GM21825 (cell line): ENCODE results near the gene SOX15.

Experiments
- ATAC-seq: cut with Tn5 transposase; IDR thresholded peaks from one replicate; pipeline ENCODE4 v1.9.1; 2021; ENCODE audit warnings: mild to moderate bottlenecking, moderate library complexity; ENCODE audit not compliant: unreplicated experiment

SOX15 gene

GRCh38 chr17:7559320-7560171 lies 30.3 kb downstream of the SOX15 start:
- ATAC-seq = no peak

- no peak for ATAC-seq
These were observed 31.2 kb downstream of the SOX15 start, which contains the start of gene TNFSF13 for GRCh38 chr17:7558544-7559319. TNFSF13 (plus strand) TSS chr17:7558750; CDS start chr17:7559040, 290 bp downstream.

GRCh38 chr17:7557775-7558543 lies 31.9 kb downstream of the SOX15 start:
- ATAC-seq = no peak

- no peak for ATAC-seq
These were observed 32.6 kb downstream of the SOX15 start for GRCh38 chr17:7557147-7557764.

GRCh38 chr17:7556627-7557026 lies 33.3 kb downstream of the SOX15 start:
- no peak for ATAC-seq

GRCh38 chr17:7555320-7555948 lies 34.5 kb downstream of the SOX15 start:
- no peak for ATAC-seq

- ATAC-seq = no peak
These were observed 36.5 kb downstream of the SOX15 start for GRCh38 chr17:7553356-7553755.

- peak; percentile 61 for ATAC-seq
These were observed 37.3 kb downstream of the SOX15 start for GRCh38 chr17:7552621-7553051.

- ATAC-seq = no peak
These were observed 38.5 kb downstream of the SOX15 start for GRCh38 chr17:7551396-7551795.

- ATAC-seq = no peak
These were observed 39.5 kb downstream of the SOX15 start for GRCh38 chr17:7550344-7550743.

GRCh38 chr17:7549401-7550055 lies 40.4 kb downstream of the SOX15 start:
- no peak for ATAC-seq

- ATAC-seq = no peak
These were observed 41.1 kb downstream of the SOX15 start, which contains the start of gene TNFSF12 for GRCh38 chr17:7548585-7549400. TNFSF12 (plus strand) TSS chr17:7549058; CDS start chr17:7549154, 96 bp downstream.

GRCh38 chr17:7544911-7545310 lies 45.0 kb downstream of the SOX15 start:
- ATAC-seq = no peak

GRCh38 chr17:7541074-7541621 lies 48.7 kb downstream of the SOX15 start:
- no peak for ATAC-seq

- ATAC-seq = no peak
These were observed 50.9 kb downstream of the SOX15 start for GRCh38 chr17:7538891-7539545.
